NOMO-1 treated with DMSO at 0.1 percent for 48 hours (cell line): ENCODE results near the gene GAS6.

ENCODE experiments used
- DNase-seq: peaks from one replicate; lab custom pipeline; 2025; ENCODE audit not compliant: unreplicated experiment; lab: John Stamatoyannopoulos, UW

Gene GAS6

GRCh38 chr13:113822956-113823744, 40.7 kb downstream of the GAS6 start:
- no peak for DNase-seq

- DNase-seq, result no peak
These were observed 41.6 kb downstream of the GAS6 start for GRCh38 chr13:113822266-113822665.

GRCh38 chr13:113821847-113822246, 42.0 kb downstream of the GAS6 start:
- no peak for DNase-seq

- DNase-seq, result no peak
These were observed 42.8 kb downstream of the GAS6 start for GRCh38 chr13:113820813-113821651.

GRCh38 chr13:113819731-113820715, 43.9 kb downstream of the GAS6 start:
- no peak for DNase-seq

GRCh38 chr13:113819341-113819730, 44.5 kb downstream of the GAS6 start:
- DNase-seq, result no peak

GRCh38 chr13:113818700-113819295, 45.1 kb downstream of the GAS6 start:
- no peak for DNase-seq

- no peak for DNase-seq
These were observed 45.8 kb downstream of the GAS6 start for GRCh38 chr13:113817860-113818691.

GRCh38 chr13:113816946-113817859, 46.7 kb downstream of the GAS6 start:
- DNase-seq, result peak; percentile 9

GRCh38 chr13:113816254-113816929, 47.5 kb downstream of the GAS6 start:
- DNase-seq, result no peak

GRCh38 chr13:113815151-113816058, 48.5 kb downstream of the GAS6 start:
- peak; percentile 73 for DNase-seq

GRCh38 chr13:113814435-113814821, 49.4 kb downstream of the GAS6 start:
- no peak for DNase-seq

GRCh38 chr13:113813749-113814434, 50.0 kb downstream of the GAS6 start:
- DNase-seq, result no peak

- no peak for DNase-seq
These were observed 50.7 kb downstream of the GAS6 start for GRCh38 chr13:113813070-113813748.

GRCh38 chr13:113812178-113813040, 51.5 kb downstream of the GAS6 start:
- no peak for DNase-seq
